Kasumi-1 (cell line): ENCODE data around the gene HAUS1.
"Not testable (repeated sequence)": the region's sequence is repeated elsewhere in the genome, so short reads cannot be mapped to it uniquely, and the experiment has no call there.

ENCODE experiments used
- DNase-seq, 2 experiments: peaks; one replicate each; lab custom pipeline; 2025; lab: John Stamatoyannopoulos, UW

The HAUS1 gene

DNA sequence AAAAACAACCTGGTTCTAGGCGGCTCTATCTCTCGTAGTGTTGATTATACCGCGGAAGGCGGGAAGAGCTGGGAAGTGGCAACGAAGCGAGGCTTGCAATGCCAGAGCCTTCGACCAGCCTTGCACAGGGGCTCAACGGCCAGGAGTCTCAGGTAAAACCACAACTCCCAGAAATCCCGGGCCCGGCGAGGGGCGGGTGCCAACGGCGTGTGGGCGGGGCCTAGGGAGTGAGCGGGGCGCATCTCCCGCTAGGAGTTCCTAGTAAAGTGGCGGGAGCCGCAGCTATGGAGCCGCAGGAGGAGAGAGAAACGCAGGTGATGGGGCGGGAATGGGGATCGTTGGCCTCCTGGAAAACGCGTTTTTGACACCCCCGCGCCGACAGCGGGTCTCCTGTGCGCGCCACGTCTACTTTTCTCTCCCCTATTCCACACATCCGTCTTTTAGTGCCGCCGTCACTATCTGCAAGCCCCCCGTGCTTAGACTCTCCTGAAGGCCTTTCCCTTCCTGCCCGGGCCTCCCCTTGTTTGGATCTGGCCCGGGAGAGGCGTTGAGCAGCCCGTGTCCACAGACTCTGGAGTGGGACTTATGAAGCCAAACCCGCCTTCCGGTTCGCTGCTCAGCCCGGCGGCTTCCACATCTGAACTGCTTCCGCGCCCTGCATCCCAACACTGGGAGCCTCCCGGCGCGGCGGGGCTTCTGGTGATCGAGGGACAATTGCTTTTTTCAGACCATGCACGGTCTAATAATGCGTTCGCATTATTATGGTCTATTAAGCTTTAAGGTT, at the start of gene HAUS1:
Gene HAUS1 (plus strand): TSS at position 258 of the 784 bp plus-strand sequence. CDS start 27 bp downstream, at position 285.
- peak; percentile 88 to 93 for DNase-seq

GRCh38 chr18:46054956-46055837, 49.0 kb upstream of the HAUS1 start:
- peak; percentile 10 to 45 for DNase-seq

GRCh38 chr18:46055838-46056230, 48.4 kb upstream of the HAUS1 start:
- no peak for DNase-seq

DNA sequence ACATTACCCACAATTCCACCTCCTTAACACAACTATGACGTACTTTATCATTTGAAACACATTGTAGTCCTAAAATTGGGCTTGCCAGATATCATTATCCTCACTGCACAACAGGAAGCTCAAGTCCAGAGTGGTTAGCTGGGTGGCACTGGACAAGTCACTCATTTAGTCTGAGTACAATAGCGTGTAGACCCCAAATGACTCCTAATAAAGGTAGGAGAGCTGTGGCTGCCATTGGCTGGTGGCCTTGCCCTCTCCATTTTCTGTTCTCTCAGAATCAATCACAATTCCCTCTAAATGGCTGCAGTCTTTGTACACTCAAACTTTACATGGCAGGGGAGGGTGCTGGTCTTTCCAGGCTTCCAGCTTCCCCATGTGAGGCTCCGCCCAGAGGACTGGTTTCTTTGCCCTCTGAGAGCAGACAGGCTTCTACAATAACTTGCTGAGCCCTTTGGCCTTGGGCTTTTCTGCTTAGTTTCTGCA, 43.8 kb upstream of the HAUS1 start:
- DNase-seq, result no peak

GRCh38 chr18:46061387-46061786, 42.8 kb upstream of the HAUS1 start:
- no peak for DNase-seq

DNA sequence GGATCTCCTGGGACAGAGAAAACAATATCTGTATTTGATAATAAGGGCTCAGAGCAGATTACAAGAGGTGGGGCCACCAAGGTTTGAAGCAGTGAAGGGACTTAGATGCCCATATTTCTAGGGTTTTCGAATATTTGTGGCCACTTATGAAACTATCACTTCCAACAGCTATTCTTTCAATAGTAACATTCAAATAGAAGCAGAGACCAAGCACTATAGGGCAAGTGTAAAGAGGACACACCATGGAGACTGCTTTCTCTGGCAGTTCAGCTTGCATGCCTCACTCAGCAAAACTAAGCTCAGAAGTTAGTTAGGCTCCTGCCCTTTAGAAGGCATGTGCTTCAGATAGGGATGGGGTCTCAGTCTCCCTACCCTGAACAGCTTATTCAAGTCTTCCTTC, 42.4 kb upstream of the HAUS1 start:
- DNase-seq, result no peak

DNA sequence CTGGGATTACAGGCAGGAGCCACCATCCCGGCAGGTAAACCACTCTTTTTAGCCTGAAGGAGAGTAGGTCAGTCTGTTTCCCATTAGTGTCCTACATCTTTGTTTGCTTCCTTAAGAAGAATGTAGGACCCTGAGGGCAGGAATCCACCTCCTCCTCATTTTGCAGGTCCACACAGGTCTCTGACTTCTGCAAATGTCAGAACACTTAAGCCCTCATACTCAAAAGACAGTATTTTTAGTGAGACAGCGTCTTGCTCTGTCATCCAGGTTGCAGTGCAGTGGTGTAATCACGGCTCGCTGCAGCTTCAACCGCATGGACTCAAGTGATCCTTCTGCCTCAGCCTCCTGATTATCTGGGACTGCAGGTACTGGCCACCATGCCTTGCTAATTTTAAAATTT, 41.4 kb upstream of the HAUS1 start:
- DNase-seq, result no peak

- DNase-seq, result no peak
Observed at GRCh38 chr18:46067438-46068007, 36.7 kb upstream of the HAUS1 start.

- no peak for DNase-seq
Observed at GRCh38 chr18:46068763-46069162, 35.4 kb upstream of the HAUS1 start.

DNA sequence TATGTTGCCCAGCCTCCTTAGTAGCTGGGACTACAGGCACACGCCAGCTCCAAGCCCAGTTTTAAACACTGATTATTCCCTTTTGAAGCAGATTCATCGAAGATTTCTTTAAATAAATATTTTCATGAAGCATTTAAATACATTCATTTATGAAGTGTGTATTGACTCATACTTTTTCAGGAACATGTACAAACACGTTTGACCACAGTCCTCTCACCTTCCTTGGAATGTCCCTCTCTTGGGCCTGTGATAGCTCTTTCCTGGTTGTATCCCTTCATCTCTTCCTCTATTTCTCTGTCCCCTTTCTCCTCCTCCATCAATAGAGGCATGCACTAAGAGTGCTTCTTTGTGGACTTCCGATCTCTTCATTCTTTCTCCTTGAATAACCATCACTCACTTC, 34.7 kb upstream of the HAUS1 start:
- no peak for DNase-seq

DNA sequence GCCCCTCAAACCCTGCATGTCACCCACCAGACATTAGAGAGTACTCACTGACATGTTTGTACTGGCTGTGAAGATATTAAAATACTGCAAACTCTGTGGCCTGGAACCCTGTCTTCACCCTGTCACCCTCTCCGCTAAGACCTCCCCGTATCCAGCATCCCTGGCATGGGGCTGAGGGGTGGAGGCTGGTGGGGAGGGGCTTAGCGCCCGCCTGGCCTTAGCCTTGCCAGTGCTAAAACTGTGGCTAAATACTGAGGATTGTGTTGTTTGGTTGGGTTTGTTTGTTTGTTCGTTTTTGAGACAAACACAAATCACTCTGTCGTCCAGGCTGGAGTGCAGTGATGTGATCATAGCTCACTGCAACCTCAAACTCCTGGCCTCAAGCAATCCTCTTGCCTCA, 34.0 kb upstream of the HAUS1 start:
- DNase-seq, result no peak

DNA sequence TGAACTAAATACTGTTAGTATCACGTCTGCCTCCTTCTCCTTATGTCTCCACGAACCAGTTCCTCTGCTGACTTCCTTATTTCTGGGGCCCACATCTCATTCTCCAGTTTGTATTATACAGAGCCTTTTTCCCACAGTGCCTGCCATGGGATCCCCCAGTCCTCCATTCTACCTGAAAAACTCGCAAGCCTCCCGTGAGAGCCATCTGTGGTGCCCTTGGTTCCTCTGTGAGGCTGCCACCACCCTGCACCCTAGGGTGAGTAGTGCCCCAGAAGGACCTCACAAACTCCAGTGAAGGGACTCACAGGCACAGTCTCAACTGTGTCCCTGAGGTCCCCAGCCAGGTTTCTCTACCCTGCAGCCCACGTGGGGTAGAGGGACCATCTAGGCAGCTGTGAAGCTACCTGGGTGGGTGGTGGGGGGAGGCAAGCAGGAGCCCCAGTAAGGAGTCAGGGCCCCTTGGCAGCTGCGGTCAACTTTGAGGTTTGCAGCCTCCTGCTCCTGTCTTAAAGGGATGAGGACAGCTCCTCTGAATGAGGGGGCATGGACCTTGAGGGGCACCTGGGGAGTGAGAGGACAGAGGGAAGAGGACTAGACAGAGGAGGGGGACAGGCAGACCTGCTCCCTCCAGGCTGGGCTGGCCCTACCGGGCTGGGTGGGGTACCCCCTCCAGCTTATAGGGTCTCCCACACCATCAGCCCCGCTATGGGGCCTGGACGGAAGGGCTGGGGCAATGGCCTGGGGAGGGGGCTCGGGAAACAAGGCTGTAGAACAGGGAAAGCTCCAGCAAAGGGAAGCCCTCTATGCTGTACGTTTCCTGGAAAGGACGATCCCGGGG, 33.2 kb upstream of the HAUS1 start:
- peak; percentile 95 for DNase-seq

DNA sequence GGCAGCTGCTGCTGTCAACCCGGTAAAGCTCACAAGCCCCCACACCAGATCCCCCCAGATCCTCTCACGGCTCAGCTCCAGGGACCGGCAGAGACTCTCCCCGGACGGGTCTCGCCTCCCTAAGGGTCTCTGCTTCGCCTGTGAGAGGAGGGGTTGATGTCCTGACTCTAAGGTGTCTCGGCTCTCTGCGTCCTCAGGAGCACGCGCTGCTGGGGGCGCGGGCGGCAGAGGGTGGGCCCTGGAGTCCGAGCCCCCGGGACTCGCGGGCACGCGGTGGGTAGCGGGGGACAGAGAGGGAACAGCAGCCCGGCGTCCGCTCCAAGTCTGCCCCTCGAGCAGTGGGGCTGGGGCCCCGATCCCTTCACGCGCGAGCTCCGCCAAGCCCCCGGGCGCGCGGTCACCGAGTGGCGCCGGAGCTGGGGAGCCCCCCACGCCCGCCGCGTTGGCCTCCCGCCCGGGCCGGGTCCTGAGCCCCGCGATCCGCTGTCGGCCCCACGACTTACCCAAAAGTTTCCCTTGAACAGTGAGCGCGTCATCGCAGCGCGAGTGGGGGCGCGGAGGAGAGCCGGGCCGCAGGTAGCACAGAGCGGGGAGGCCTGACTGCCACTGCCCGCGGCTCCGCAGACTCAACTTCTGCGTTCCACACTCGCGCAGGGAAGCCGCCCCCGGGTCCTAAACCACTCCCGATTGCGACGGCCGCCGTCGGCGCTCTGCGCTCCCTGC, 32.4 kb upstream of the HAUS1 start, which contains the start of gene PSTPIP2:
Gene PSTPIP2 (minus strand): TSS at position 608 of the 723 bp plus-strand sequence. CDS start 72 bp downstream, at position 536.
- DNase-seq, result peak; percentile 47 to 52

DNA sequence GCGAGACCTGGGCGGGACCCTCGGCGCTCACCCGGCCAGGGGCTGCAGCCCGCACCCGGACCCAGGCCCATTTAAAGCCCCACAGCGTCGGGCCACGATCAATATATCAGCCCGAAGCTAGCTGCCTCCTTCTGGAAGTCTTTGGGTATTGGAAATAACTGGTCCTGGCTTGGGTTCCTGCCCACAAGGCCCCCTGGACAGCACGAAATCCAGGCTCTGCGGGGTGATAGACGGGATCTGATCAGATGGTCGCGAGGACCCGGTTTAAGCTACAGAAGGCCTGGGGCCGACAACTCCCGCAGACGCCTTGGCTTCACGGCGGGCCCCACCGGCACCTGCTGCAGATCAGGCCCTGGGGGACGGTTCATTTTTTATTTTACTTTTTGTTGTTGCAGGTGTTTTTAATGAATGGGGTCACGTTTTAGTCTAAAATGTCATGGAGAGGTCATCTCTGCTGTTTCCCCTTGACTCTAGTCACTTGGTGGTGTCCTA, 31.8 kb upstream of the HAUS1 start:
- DNase-seq, result no peak

GRCh38 chr18:46072959-46073358, 31.2 kb upstream of the HAUS1 start:
- no peak for DNase-seq

DNA sequence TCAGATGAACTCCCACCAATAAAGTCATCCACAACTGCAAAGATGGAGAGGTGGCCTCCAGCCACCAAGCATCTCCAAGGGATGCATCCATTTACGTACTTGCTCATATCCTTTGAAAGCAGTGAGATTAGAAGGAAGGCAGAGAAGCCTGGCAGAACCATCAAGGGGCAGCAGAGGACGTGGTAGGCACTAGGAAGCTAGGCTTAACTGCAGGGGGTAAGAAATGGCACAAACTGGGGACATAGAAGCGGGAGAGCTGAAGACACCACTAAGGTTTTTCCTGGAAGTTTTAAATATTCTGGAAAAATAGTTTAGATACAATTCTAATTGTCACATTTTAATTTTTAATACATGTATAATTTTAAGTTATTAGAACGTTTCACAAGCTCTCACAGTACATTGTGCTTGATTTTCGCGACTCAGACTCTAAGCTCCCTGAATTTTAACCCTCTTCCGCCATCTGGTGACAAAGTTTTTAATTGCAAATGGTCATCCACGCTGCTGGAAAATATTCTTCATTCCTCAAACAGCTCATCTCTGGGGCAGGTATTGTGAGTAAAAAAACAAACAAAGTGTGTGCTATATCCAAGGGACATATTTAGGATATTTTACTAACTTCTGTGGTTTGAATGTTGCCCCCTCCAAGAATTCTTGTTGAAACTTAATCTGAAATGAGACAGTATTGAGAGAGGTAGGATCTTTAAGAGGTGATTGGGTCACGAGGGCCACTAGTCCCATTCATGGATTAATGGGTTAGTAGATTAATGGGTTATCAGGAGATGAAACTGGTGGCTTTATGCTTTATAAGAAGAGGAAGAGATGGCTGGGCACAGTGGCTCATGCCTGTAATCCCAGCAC, 30.5 kb upstream of the HAUS1 start:
- peak; percentile 87 to 88 for DNase-seq

- DNase-seq, result no peak
Observed at GRCh38 chr18:46079336-46079735, 24.8 kb upstream of the HAUS1 start.

DNA sequence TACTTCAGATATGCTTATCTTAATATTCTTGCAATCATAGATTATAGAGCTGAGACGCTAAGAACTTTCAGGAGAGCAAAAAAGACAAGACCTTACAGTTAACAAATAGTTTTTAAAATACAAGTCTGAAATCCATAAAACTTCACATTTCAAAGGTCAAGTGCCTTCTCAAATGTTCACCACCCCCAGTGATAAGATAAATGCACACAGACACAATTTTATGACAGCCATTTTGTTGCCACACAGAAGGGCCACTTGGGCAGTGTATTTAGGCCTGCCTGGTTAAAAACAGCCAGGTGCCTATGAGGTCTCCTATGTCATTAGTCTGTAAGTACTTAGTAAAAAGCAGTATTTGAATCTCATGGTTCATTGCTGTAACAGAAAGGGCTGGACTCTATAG, 24.0 kb upstream of the HAUS1 start:
- no peak for DNase-seq

DNA sequence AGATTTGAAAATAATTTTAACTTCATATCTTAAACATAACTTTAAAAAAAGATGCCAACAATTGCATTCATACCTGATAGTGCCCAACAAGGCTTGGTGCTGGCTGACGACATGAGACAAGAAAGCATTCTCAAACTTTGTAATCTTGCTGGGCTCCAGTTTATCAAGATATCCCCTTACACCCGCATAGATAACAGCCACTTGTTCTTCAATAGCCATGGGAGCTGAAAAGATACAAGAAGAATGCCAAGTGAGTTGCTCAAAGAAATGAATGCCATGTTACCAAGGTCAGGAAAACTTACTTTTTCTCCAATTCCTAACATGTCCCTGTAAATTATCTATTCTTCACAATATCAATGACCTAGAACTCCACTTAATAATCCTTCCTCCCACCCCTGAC, 19.8 kb upstream of the HAUS1 start:
- DNase-seq, result no peak

GRCh38 chr18:46088501-46088900, 15.7 kb upstream of the HAUS1 start:
- DNase-seq, result not testable (repeated sequence)
